Mammary epithelial cell (primary cell): Measurements from ENCODE around the gene ABCB11.

Experiments
- EZH2 ChIP-seq: IDR thresholded peaks from 2 replicates; pipeline ENCODE4 v1.6.1; 2012; ENCODE audit warnings: low read length, inconsistent platforms, borderline replicate concordance
- TF ChIP-seq, protein P1 (sequence below), 2 donors: IDR thresholded peaks in 1 of 2; conservative IDR thresholded peaks in 1 of 2; 2 replicates each; pipeline ENCODE4 v1.5.1; 2011 to 2012; ENCODE audit warnings: inconsistent platforms in 2 of 2, low read length in 2 of 2, mild to moderate bottlenecking in 2 of 2, control low read depth in 1 of 2, low read depth in 1 of 2; ENCODE audit not compliant: insufficient read depth in 1 of 2; ENCODE audit errors: extremely low read depth in 1 of 2

DNA sequence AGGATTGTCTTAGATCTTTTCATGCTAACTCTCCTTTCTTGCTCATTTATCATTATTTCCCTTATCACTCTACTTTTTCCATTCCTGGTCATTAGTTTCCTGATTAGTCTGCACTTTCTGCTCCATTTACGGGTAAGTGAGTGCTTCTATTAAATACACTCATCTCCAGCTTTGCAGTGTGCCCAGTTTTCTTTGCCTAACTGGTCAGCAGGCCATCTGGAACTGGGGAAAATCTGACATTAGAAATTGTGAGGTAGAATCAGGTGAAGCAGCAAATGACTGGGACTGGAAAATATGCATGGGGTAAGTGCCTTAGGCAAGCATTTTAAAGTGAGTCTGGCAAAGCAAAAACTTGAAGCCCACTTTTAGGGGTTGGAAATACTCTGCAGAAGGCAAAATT lies 100.9 kb downstream of the ABCB11 start:
- TF ChIP-seq, protein P1, sequence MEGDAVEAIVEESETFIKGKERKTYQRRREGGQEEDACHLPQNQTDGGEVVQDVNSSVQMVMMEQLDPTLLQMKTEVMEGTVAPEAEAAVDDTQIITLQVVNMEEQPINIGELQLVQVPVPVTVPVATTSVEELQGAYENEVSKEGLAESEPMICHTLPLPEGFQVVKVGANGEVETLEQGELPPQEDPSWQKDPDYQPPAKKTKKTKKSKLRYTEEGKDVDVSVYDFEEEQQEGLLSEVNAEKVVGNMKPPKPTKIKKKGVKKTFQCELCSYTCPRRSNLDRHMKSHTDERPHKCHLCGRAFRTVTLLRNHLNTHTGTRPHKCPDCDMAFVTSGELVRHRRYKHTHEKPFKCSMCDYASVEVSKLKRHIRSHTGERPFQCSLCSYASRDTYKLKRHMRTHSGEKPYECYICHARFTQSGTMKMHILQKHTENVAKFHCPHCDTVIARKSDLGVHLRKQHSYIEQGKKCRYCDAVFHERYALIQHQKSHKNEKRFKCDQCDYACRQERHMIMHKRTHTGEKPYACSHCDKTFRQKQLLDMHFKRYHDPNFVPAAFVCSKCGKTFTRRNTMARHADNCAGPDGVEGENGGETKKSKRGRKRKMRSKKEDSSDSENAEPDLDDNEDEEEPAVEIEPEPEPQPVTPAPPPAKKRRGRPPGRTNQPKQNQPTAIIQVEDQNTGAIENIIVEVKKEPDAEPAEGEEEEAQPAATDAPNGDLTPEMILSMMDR (conservative IDR thresholded peaks at IDR 0.05 in 1 of 2, IDR thresholded peaks at IDR 0.05 in 1 of 2; ENCODE audit: extremely low read depth in 1 of 2, insufficient read depth in 1 of 2, low read depth in 1 of 2, low read length in 2 of 2), result no peak
- no peak for TF ChIP-seq EZH2
